Right cardiac atrium (tissue), 5 donors: Measurements from ENCODE around the gene MBOAT1. TPM values are rescaled to one million over a fixed set of nuclear protein-coding genes. Genes with fewer than 3 reads are reported as not detected.

ENCODE experiments used
- ATAC-seq, 2 donors: fragments of 200-7000 bp; cut with Tn5 transposase; one replicate each; pipeline versions ENCODE4 v1.8.0 to v1.9.1; 2020; ENCODE audit warnings: moderate library complexity in 2 of 2, mild to moderate bottlenecking in 1 of 2
- DNase-seq, 3 donors: peaks; one replicate each; pipeline ENCODE4 v3.0.0-alpha.2; 2020
- H3K27ac ChIP-seq: one replicate; pipeline ENCODE4 v1.5.1; 2013; ENCODE audit warnings: mild to moderate bottlenecking, low read length, control low read depth, moderate library complexity
- H3K27me3 ChIP-seq: one replicate; pipeline ENCODE4 v1.6.1; 2013; ENCODE audit not compliant: control insufficient read depth, insufficient read depth
- H3K4me1 ChIP-seq: one replicate; pipeline ENCODE4 v1.6.1; 2013; ENCODE audit warnings: low read length; ENCODE audit not compliant: control insufficient read depth, insufficient read depth
- H3K4me3 ChIP-seq: one replicate; pipeline ENCODE4 v1.5.1; 2013; ENCODE audit warnings: low read length, control low read depth
- H3K9me3 ChIP-seq: one replicate; pipeline ENCODE4 v1.6.1; 2013; ENCODE audit warnings: low read length; ENCODE audit not compliant: control insufficient read depth
- WGBS: extraction: QIAGEN DNeasy Blood & Tissue Kit; methylation state at CpG from one replicate; pipeline ENCODE4 v1.1.7; 2013; 5-methylcytosine and 5-hydroxymethylcytosine counted together
- intact Hi-C, 4 donors: fragments of 100-400 bp; cut with DNase I; formaldehyde crosslinking; loops; one replicate each; pipeline versions ENCODE4 v1.11.0 to v1.14.0; 2022 to 2023
- polyA plus RNA-seq: library from polyadenylated mRNA; stranded (reverse); fragments of 200-250 nt; gene quantifications from one replicate; pipeline ENCODE4 v1.2.3, GENCODE V29; 2013
- total RNA-seq, 4 donors: library from RNA; stranded (reverse); fragmentation: NEBNext Ultra II Directional; extraction: Animal tissue kit (Norgen Biotek cat#: 25700); gene quantifications; one replicate each; pipeline ENCODE4 v1.2.1, GENCODE V29; 2021
- donor health status: healthy with polysubstance abuse.
- donor health status: DM: no; HTN: yes; CAD: no.
- donor health status: DM: no; HTN: no; CAD: no.
- donor health status: DM: no; HTN: yes; CAD: no; lungs with severe emphysema.
- donor health status: DM: yes; HTN: yes; CAD: no.

Gene MBOAT1
- total and polyA plus RNA-seq, 5 donors, result 3.0 to 9.2 (median 6.6) TPM

DNA sequence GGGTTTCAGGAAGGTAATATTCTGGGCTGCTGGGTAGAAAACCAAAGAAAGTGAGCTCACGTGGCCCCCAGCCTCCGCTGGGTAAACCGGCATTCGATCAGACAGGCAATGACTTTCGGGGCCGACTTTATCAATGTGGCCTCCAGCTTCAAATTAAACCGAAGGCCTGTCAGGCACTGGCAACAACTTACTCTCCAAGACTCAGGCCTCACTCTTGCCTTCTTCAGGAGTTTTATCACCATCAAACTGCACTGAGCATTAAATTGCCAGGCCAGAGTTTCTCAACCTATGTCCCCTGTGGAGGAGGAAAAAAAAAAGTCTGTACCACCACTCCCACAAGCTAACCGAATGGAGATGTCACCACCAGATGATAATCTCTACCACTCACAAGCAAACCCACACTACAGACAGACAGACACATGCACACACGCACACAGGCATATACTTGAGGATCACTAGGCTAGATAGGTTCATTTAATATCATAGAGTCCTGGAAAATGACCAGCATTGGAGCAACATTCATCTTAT, 1.1 kb upstream of the MBOAT1 start:
- peak overlapping the region; percentile 80 for H3K4me3 ChIP-seq
- ATAC-seq (no peak), DNase-seq (no peak)
- intact Hi-C loops, result loop anchor here in 2 of 4 donors (10.0 kb wide), 1 partner anchor 89 kb away; no protein-coding TSS in a partner anchor
- H3K4me1 ChIP-seq, result peaks cover 11% of the 10 kb centered on the region
- H3K9me3 ChIP-seq, result no peaks in the 10 kb centered on the region
- 28% methylated on average over 9 of the region's 9 CpGs for WGBS
- no peaks in the 10 kb centered on the region for H3K27me3 ChIP-seq
- peak overlapping the region; percentile 97 for H3K27ac ChIP-seq

GRCh38 chr6:20211941-20212391, 303 bp downstream of the MBOAT1 start:
- WGBS, result under 1% methylated on average over 37 of the region's 37 CpGs
- H3K27ac ChIP-seq, result peak overlapping the region; percentile 97
- peaks cover 7% of the 10 kb centered on the region for H3K4me1 ChIP-seq
- peak overlapping the region; percentile 80 for H3K4me3 ChIP-seq
- intact Hi-C loops, result loop anchor here in 2 of 4 donors (10.0 kb wide), 1 partner anchor 87 kb away; no protein-coding TSS in a partner anchor
- ATAC-seq (peak; percentile 49 to 58), DNase-seq (no peak)
- no peaks in the 10 kb centered on the region for H3K27me3 ChIP-seq
- no peaks in the 10 kb centered on the region for H3K9me3 ChIP-seq

DNA sequence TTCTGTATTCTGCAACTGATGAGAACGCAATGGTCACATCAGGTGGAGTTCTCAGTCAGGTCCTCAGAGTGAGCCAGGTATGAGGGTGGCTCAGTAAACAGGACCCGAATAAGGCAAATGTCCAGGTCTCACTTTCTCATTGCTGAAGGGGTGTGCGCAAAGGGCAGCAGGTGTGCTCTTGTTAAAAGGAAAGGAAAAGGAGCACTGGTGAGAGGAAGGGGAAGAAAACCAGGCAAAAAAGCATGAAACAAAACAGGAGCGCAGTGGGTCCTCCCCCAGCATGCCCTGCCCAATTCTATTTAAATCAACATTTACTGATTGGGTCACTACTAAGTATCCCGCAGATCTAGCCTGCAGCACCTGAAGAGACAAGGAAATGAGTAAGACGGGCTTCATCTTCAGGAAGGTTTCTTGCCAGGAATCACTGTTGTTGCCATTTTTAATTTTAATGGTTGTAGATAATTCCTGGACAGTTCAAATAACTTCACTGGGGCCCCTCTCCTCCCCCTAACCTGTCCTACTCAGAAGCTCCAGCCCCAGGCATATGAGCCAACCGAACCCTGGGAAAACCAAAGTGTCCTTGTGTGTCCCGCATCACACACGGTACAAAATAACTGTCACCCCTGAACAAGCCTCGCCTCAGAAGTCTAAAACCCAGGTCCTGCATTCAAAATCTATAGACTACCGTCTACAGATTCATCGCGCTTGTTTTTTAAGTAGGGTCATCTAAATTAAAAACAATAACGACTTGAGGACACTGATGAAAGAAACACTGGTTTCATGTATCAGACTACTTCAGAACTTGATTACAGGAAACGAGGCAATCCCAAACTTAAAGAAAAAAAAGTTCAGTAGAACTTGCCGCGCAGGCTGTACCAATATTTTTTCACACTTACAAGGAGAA, 980 bp downstream of the MBOAT1 start:
- 13% methylated on average over 17 of the region's 17 CpGs for WGBS
- Histone ChIP-seq H3K27ac (peak overlapping the region; percentile 97), H3K4me1 (peaks cover 7% of the 10 kb centered on the region), H3K4me3 (peak overlapping the region; percentile 80), H3K27me3 (no peaks in the 10 kb centered on the region), H3K9me3 (no peaks in the 10 kb centered on the region)
- DNase-seq, result no peak
- intact Hi-C loops, result loop anchor here in 2 of 4 donors (10.0 kb wide), 1 partner anchor 86 kb away; no protein-coding TSS in a partner anchor
- no peak for ATAC-seq

GRCh38 chr6:20210158-20210557, 2.1 kb downstream of the MBOAT1 start:
- DNase-seq (no peak), ATAC-seq (no peak)
- no peaks in the 10 kb centered on the region for H3K9me3 ChIP-seq
- peaks cover 7% of the 10 kb centered on the region for H3K4me1 ChIP-seq
- H3K4me3 ChIP-seq, result no peak overlapping the region
- intact Hi-C loops, result loop anchor here in 2 of 4 donors (10.0 kb wide), 1 partner anchor 85 kb away; no protein-coding TSS in a partner anchor
- no peaks in the 10 kb centered on the region for H3K27me3 ChIP-seq
- 56% methylated on average over 3 of the region's 3 CpGs for WGBS
- peak overlapping the region; percentile 59 for H3K27ac ChIP-seq

GRCh38 chr6:20208687-20209378, 3.4 kb downstream of the MBOAT1 start:
- H3K27ac ChIP-seq, result no peak overlapping the region

GRCh38 chr6:20207088-20207418, 5.2 kb downstream of the MBOAT1 start:
- 81% methylated on average over 5 of the region's 5 CpGs for WGBS
- H3K27me3 ChIP-seq, result no peaks in the 10 kb centered on the region
- intact Hi-C loops, result loop anchor here in 1 of 4 donors (10.0 kb wide), 1 partner anchor 82 kb away; no protein-coding TSS in a partner anchor
- no peaks in the 10 kb centered on the region for H3K9me3 ChIP-seq
- H3K4me1 ChIP-seq, result peaks cover 6% of the 10 kb centered on the region
- no peak for DNase-seq
- no peak overlapping the region for H3K4me3 ChIP-seq
- no peak for ATAC-seq
- H3K27ac ChIP-seq, result no peak overlapping the region

More at GRCh38 chr6:20208687-20209378, 3.4 kb downstream of the MBOAT1 start:
- DNase-seq (no peak), ATAC-seq (no peak)
- intact Hi-C loops, result loop anchor here in 1 of 4 donors (10.0 kb wide), 1 partner anchor 84 kb away; no protein-coding TSS in a partner anchor
- Histone ChIP-seq H3K4me1 (peaks cover 9% of the 10 kb centered on the region), H3K4me3 (no peak overlapping the region), H3K27me3 (no peaks in the 10 kb centered on the region), H3K9me3 (no peaks in the 10 kb centered on the region)
- 52% methylated on average over 2 of the region's 2 CpGs for whole genome bisulfite sequencing

GRCh38 chr6:20205722-20206161, 6.5 kb downstream of the MBOAT1 start:
- no peaks in the 10 kb centered on the region for H3K9me3 ChIP-seq
- H3K4me1 ChIP-seq, result peaks cover 6% of the 10 kb centered on the region
- intact Hi-C loops, result loop anchor here in 1 of 4 donors (10.0 kb wide), 1 partner anchor 81 kb away; no protein-coding TSS in a partner anchor
- H3K27ac ChIP-seq, result no peak overlapping the region
- WGBS, result 66% methylated on average over 6 of the region's 6 CpGs
- no peak overlapping the region for H3K4me3 ChIP-seq
- DNase-seq (no peak), ATAC-seq (peak in 1 of 2 donors; percentile 9)
- no peaks in the 10 kb centered on the region for H3K27me3 ChIP-seq

DNA sequence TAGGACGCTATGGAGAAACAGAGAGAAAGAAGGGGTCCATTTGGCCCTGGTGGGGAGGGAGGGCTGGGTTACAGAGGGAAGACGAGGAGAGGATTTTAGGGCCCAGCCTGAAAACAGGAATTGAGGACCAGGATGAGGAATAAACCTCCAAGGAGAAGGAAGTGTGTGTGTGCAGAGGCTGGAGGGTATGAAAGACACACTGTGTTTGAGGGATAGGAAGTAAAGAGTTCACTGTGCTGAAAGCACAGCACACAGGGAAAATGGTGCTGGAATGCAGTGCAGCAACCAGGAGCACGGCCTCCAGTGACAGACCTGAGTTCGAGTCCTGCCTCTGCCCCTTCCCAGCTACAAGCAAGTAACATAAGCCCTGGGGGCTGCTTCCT, 7.8 kb downstream of the MBOAT1 start:
- H3K27me3 ChIP-seq, result no peaks in the 10 kb centered on the region
- ATAC-seq (no peak), DNase-seq (no peak)
- H3K9me3 ChIP-seq, result no peaks in the 10 kb centered on the region
- no peak overlapping the region for H3K4me3 ChIP-seq
- WGBS, result 81% methylated on average over 4 of the region's 4 CpGs
- peaks cover 4% of the 10 kb centered on the region for H3K4me1 ChIP-seq
- intact Hi-C loops, result loop anchor here in 1 of 4 donors (10.0 kb wide), 1 partner anchor 80 kb away; no protein-coding TSS in a partner anchor
- H3K27ac ChIP-seq, result peak overlapping the region; percentile 50

GRCh38 chr6:20203561-20204511, 8.4 kb downstream of the MBOAT1 start:
- intact Hi-C loops, result loop anchor here in 1 of 4 donors (10.0 kb wide), 1 partner anchor 79 kb away; no protein-coding TSS in a partner anchor

More at GRCh38 chr6:20203561-20204511, 8.4 kb downstream of the MBOAT1 start:
- ATAC-seq, result peak in 1 of 2 donors; percentile 20
- H3K27ac ChIP-seq, result peak overlapping the region; percentile 50
- 57% methylated on average over 7 of the region's 7 CpGs for WGBS
- H3K4me3 ChIP-seq, result no peak overlapping the region
- DNase-seq, result no peak
- H3K4me1 ChIP-seq, result peaks cover 4% of the 10 kb centered on the region
- H3K9me3 ChIP-seq, result no peaks in the 10 kb centered on the region
- no peaks in the 10 kb centered on the region for H3K27me3 ChIP-seq
